Gastroesophageal sphincter (tissue), 4 donors: ENCODE results near the gene EPB41L4B. TPM values are rescaled to one million over a fixed set of nuclear protein-coding genes. Genes with fewer than 3 reads are reported as not detected.

Source experiments
- ATAC-seq: fragments of 150-250 bp; one replicate; pipeline ENCODE4 v1.9.1; 2016; ENCODE audit warnings: mild to moderate bottlenecking, moderate library complexity
- H3K27ac ChIP-seq, 4 donors: fragments of 200-600 bp; sonication (generic) in 3 of 4; 1 replicate in 3 of 4; 2 replicates in 1 of 4; pipeline ENCODE4 v1.5.1; 2016 to 2019
- H3K27me3 ChIP-seq: fragments of 200-600 bp; sonication (generic); one replicate; pipeline ENCODE4 v1.5.1; 2019
- H3K36me3 ChIP-seq, 2 donors: fragments of 200-600 bp; sonication (generic); one replicate each; pipeline ENCODE4 v1.5.1; 2019; ENCODE audit warnings: control low read depth in 1 of 2
- H3K4me1 ChIP-seq, 3 donors: fragments of 200-600 bp; sonication (generic); 1 replicate in 2 of 3; 2 replicates in 1 of 3; pipeline ENCODE4 v1.5.1; 2016 to 2019; ENCODE audit warnings: control low read depth in 2 of 3
- H3K4me3 ChIP-seq, 2 donors: fragments of 200-600 bp; sonication (generic); one replicate each; pipeline ENCODE4 v1.5.1; 2019; ENCODE audit warnings: mild to moderate bottlenecking in 1 of 2, moderate library complexity in 1 of 2
- H3K9me3 ChIP-seq, 3 donors: fragments of 200-600 bp; sonication (generic); one replicate each; pipeline ENCODE4 v1.5.1; 2017 to 2019; ENCODE audit warnings: control low read depth in 2 of 3
- EP300 ChIP-seq: sonication (generic); formaldehyde crosslinking; IDR thresholded peaks from one replicate; pipeline ENCODE4 v1.6.1; 2017; ENCODE audit warnings: antibody characterized with exemption, mild to moderate bottlenecking
- POLR2A ChIP-seq, 2 donors: fragments of 450-650 bp; IDR thresholded peaks; one replicate each; pipeline ENCODE4 v1.6.1; 2017; ENCODE audit warnings: antibody characterized with exemption in 2 of 2, mild to moderate bottlenecking in 2 of 2, moderate library complexity in 1 of 2
- POLR2AphosphoS5 ChIP-seq: sonication (generic); formaldehyde crosslinking; IDR thresholded peaks from one replicate; pipeline ENCODE4 v1.6.1; 2017; ENCODE audit warnings: antibody characterized with exemption
- WGBS, 2 donors: methylation state at CpG; one replicate each; pipeline ENCODE4 v1.1.5; 2018; ENCODE audit warnings: low coverage in 1 of 2; 5-methylcytosine and 5-hydroxymethylcytosine counted together
- total RNA-seq, 4 donors: library from RNA; depleted of rRNA; stranded (reverse); fragments of >200 nt; gene quantifications; one replicate each; pipeline ENCODE4 v1.1.0, GENCODE V29; 2016
- TF ChIP-seq, protein P1 (sequence below), 4 experiments: fragments of 200-600 bp in 2 of 4; fragments of 450-650 bp in 2 of 4; sonication (generic) in 1 of 4; IDR thresholded peaks; one replicate each; pipeline ENCODE4 v1.5.1; 2017 to 2019; ENCODE audit warnings: antibody characterized with exemption in 4 of 4, mild to moderate bottlenecking in 2 of 4, moderate library complexity in 2 of 4

The EPB41L4B gene
- total RNA-seq, 4 donors from 2014 or later = 1.2 to 1.7 (median 1.4) TPM; not detected in 1

DNA sequence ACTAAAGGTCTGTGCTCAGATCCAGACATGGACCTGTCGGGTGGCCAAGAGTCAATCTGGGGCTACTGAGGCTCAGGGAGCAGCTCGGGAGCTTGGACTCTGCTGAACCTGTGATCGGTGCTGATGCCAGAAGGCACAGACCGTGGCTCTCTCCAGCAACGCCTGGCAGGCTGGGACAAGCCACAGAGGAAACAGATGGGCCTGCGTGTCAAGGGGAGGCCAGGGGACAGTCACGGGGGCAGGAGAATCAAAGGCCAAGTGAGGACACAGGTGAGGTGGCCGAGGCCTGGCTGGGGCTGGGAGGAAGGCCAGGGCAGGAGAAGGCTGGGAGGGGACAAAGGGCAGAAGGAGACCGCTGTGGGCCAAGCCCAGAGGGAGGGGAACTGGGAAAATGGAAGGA lies 43.4 kb downstream of the EPB41L4B start:
- no peaks in the 10 kb centered on the region for H3K9me3 ChIP-seq
- no peaks in the 10 kb centered on the region for H3K36me3 ChIP-seq
- WGBS, 2 donors = 85 to 92% methylated on average over 4 to 5 of the region's 9 CpGs
- no peak overlapping the region for H3K4me3 ChIP-seq
- H3K27ac ChIP-seq = no peak overlapping the region
- ATAC-seq = no peak
- no peaks in the 10 kb centered on the region for H3K4me1 ChIP-seq
- TF ChIP-seq POLR2A (IDR thresholded peaks at IDR 0.05) (no peak), POLR2AphosphoS5 (no peak), EP300 (no peak)
- TF ChIP-seq, protein P1, sequence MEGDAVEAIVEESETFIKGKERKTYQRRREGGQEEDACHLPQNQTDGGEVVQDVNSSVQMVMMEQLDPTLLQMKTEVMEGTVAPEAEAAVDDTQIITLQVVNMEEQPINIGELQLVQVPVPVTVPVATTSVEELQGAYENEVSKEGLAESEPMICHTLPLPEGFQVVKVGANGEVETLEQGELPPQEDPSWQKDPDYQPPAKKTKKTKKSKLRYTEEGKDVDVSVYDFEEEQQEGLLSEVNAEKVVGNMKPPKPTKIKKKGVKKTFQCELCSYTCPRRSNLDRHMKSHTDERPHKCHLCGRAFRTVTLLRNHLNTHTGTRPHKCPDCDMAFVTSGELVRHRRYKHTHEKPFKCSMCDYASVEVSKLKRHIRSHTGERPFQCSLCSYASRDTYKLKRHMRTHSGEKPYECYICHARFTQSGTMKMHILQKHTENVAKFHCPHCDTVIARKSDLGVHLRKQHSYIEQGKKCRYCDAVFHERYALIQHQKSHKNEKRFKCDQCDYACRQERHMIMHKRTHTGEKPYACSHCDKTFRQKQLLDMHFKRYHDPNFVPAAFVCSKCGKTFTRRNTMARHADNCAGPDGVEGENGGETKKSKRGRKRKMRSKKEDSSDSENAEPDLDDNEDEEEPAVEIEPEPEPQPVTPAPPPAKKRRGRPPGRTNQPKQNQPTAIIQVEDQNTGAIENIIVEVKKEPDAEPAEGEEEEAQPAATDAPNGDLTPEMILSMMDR (IDR thresholded peaks at IDR 0.05) = no peak
- no peaks in the 10 kb centered on the region for H3K27me3 ChIP-seq

DNA sequence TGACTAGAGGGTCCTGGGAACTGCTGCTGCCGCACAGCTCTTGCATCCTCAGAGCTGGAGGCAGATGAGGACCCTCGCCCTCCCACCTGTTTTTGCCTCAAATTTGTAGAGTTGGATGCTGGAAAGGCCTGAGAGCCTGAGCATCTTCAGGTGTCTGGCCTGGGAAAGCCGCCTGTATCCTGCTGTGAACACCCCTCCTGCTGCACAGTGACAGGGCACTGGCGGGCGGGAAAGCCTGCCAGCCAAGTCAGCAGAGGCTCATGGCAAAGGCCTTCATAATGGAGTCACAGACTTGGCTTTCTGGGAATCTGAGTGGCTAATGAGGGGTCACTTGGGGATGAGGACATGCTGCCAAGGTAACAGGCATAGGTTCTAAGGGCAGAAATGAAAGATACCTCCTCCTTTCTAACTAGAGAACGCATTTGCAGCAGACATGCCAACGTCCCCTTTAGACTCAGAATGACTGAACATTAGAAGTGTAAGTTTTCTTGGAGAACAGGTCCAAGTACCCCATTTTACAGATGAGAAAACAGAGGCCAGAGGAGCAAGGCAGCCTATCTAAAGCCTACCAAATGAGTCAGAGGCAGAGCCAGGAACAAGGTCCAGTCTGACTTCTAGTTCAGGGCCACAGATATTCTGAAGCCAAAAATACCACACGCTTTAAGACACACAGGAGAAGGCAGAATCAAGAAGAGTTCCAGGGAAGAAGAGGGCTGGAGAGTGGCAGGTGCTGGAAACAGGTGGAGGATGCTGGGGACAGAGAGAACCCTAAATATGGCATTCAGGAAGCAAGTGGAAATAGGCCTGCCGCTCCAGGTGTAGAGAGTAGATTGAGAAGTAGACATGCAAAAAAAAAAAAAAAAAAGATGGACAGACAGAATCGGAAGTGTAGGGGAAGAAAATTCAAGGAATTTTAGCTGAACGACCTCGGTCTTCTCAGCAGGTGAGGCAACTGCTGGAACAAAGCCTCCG lies 44.1 kb downstream of the EPB41L4B start:
- no peak overlapping the region for H3K27ac ChIP-seq
- 67 to 77% methylated on average over 6 of the region's 13 CpGs for WGBS, 2 donors
- ATAC-seq = no peak

DNA sequence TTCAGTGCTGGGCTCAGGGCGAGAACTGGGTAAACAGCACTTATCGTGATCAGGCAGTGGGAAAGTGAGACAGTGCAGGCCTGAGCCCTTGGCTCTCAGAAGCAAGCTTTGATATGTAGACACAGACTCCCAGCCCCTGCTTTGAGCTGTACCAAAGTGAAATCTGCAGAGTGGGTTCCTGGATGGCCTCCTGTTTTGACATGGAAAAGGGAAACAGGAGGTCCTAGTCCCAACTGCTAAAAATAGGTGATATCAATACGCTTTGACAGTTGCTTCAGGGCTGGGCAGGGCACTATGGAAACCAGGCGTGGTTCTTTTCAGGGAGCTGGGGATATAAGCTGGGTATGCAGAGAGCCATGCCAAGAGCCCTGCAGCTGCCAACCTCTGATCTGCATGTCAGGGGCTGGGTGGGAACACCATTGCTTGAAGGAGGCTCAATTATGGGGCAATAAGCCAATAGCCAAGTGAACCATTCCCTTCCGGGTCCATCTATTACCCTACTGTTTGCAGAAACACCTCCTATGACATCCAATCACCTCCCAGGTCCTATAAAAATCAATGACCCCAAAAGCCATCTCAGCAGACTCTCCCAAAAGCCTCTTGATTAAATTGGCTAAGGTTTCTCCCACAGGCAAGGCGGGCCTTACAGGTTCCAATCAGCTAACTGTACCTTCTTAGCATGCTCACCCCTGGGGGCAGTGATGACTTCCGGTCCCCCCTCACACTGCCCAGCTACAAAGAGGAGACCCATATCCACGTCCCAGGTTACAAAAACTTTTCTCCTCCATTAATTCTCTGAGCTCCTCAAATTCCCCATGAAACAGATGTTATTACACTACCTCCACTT lies 45.8 kb downstream of the EPB41L4B start:
- no peak for ATAC-seq
- Histone ChIP-seq H3K36me3 (no peaks in the 10 kb centered on the region), H3K27me3 (no peaks in the 10 kb centered on the region), H3K27ac (no peak overlapping the region), H3K4me3 (no peak overlapping the region), H3K4me1 (no peaks in the 10 kb centered on the region), H3K9me3 (no peaks in the 10 kb centered on the region)
- no peak for TF ChIP-seq EP300
- TF ChIP-seq POLR2AphosphoS5 = no peak
- TF ChIP-seq, protein P1 (IDR thresholded peaks at IDR 0.05) = no peak
- no peak for TF ChIP-seq POLR2A (IDR thresholded peaks at IDR 0.05)
- WGBS, 2 donors = 87 to 90% methylated on average over 4 of the region's 8 CpGs

More for the DNA sequence above, 44.1 kb downstream of the EPB41L4B start:
- H3K4me1 ChIP-seq = no peaks in the 10 kb centered on the region
- H3K9me3 ChIP-seq = no peaks in the 10 kb centered on the region
- no peak overlapping the region for H3K4me3 ChIP-seq
- no peaks in the 10 kb centered on the region for H3K27me3 ChIP-seq
- H3K36me3 ChIP-seq = no peaks in the 10 kb centered on the region
- TF ChIP-seq POLR2A (IDR thresholded peaks at IDR 0.05) (no peak), EP300 (no peak), POLR2AphosphoS5 (no peak)
- TF ChIP-seq, protein P1 (IDR thresholded peaks at IDR 0.05) = no peak

DNA sequence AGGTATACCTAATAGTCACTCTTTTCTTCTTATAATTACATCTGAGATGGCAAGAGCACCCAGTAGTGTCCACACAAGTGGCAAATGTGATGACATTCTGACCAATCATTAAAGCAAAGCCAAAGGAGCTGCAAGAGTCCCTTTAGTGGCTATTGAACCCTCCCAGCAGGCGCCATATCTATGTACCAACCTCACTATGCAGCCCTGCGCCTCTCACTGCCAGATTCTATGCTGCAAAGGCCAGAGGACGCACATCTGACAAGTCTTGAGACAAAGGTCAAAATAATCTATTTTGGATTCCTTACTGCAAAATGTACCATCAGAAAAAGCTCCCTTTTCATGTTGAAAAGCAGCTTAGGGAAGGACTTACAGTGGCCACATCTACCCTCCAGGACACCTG lies 47.0 kb downstream of the EPB41L4B start:
- H3K4me1 ChIP-seq = no peaks in the 10 kb centered on the region
- no peak overlapping the region for H3K27ac ChIP-seq
- no peak for ATAC-seq
- TF ChIP-seq EP300 = no peak
- H3K27me3 ChIP-seq = no peaks in the 10 kb centered on the region
- WGBS, 2 donors = 77% methylated on average over 3 of the region's 3 CpGs; no CpG with 5 or more reads in 1 of the 2 donors
- no peaks in the 10 kb centered on the region for H3K9me3 ChIP-seq
- H3K36me3 ChIP-seq = no peaks in the 10 kb centered on the region
- no peak overlapping the region for H3K4me3 ChIP-seq

DNA sequence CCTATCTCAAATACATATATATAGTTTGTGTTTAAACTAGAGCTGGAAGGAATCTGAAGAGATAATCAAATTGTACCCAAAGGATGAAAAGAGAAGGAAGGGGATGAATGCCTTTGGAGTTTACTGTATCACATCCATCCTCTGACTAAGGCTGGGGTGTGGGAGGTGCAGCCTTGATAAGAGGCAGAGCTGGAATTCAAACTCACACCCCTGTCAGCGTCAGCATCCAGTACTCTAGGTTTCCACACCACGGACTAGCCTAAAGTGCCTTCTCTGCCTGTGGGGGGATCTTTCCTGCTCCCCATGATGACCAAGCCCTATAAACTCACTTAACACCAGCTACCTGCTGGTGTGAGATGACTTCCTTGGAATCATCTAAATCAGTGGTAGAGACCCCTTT lies 48.1 kb downstream of the EPB41L4B start:
- Histone ChIP-seq H3K27me3 (no peaks in the 10 kb centered on the region), H3K4me3 (no peak overlapping the region), H3K27ac (no peak overlapping the region), H3K36me3 (no peaks in the 10 kb centered on the region), H3K9me3 (peaks cover 0 to 3% (median 0%) of the 10 kb centered on the region in 3 donors), H3K4me1 (no peaks in the 10 kb centered on the region)
- ATAC-seq = no peak
- 79 to 92% methylated on average over 2 of the region's 2 CpGs for WGBS, 2 donors
- TF ChIP-seq POLR2A (IDR thresholded peaks at IDR 0.05) (no peak), POLR2AphosphoS5 (no peak), EP300 (no peak)
- TF ChIP-seq, protein P1 (IDR thresholded peaks at IDR 0.05) = no peak
